CD14-positive monocyte (primary cell): Measurements from ENCODE around the gene MTRFR. TPM values are rescaled to one million over a fixed set of nuclear protein-coding genes. Genes with fewer than 3 reads are reported as not detected.

Source experiments
- DNase-seq, 3 donors: peaks; one replicate each; pipeline ENCODE4 v3.0.0-alpha.2; 2011 to 2022
- H2AFZ ChIP-seq: 2 replicates; pipeline ENCODE4 v1.6.0; 2012; ENCODE audit warnings: mild to moderate bottlenecking, low read depth, low read length, inconsistent platforms; ENCODE audit not compliant: insufficient read depth, poor library complexity, severe bottlenecking
- H3K27ac ChIP-seq, 2 donors: 1 replicate in 1 of 2; 2 replicates in 1 of 2; pipeline ENCODE4 v1.5.1; 2012 to 2013; ENCODE audit warnings: low read length in 2 of 2, control low read depth in 1 of 2, inconsistent platforms in 1 of 2, low read depth in 1 of 2, mild to moderate bottlenecking in 1 of 2
- H3K27me3 ChIP-seq, 2 donors: one replicate each; pipeline versions ENCODE4 v1.6.0 to v1.6.1; 2011 to 2013; ENCODE audit warnings: low read length in 2 of 2; ENCODE audit not compliant: control insufficient read depth in 2 of 2, insufficient read depth in 2 of 2
- H3K36me3 ChIP-seq, 2 donors: replicated peaks in 1 of 2; 1 replicate in 1 of 2; 2 replicates in 1 of 2; pipeline versions ENCODE4 v1.5.1 to v1.6.1; 2012 to 2013; ENCODE audit warnings: low read length in 2 of 2, control low read depth in 1 of 2, inconsistent platforms in 1 of 2, mild to moderate bottlenecking in 1 of 2; ENCODE audit not compliant: insufficient read depth in 2 of 2, control insufficient read depth in 1 of 2
- H3K4me1 ChIP-seq, 2 donors: 1 replicate in 1 of 2; 2 replicates in 1 of 2; pipeline versions ENCODE4 v1.5.1 to v1.6.1; 2012 to 2013; ENCODE audit warnings: low read length in 2 of 2, control low read depth in 1 of 2, inconsistent platforms in 1 of 2, mild to moderate bottlenecking in 1 of 2, moderate library complexity in 1 of 2; ENCODE audit not compliant: insufficient read depth in 2 of 2, control insufficient read depth in 1 of 2
- H3K4me2 ChIP-seq: replicated peaks from 2 replicates; pipeline ENCODE3; 2012; ENCODE audit warnings: low read length, moderate library complexity, mild to moderate bottlenecking; ENCODE audit not compliant: poor library complexity, severe bottlenecking; ENCODE audit errors: extremely low read depth
- H3K4me3 ChIP-seq, 3 experiments: fragments of 200-600 bp in 1 of 3; sonication (generic) in 1 of 3; replicated peaks in 1 of 3; 1 replicate in 2 of 3; 2 replicates in 1 of 3; pipeline ENCODE4 v1.5.1; 2011 to 2013; ENCODE audit warnings: low read length in 3 of 3, mild to moderate bottlenecking in 3 of 3, control low read depth in 2 of 3, low read depth in 2 of 3, inconsistent platforms in 1 of 3, moderate library complexity in 1 of 3
- H3K79me2 ChIP-seq: 2 replicates; pipeline ENCODE4 v1.6.0; 2012; ENCODE audit warnings: mild to moderate bottlenecking, control low read depth, inconsistent platforms, low read length, moderate library complexity; ENCODE audit not compliant: insufficient read depth
- H3K9ac ChIP-seq: 2 replicates; pipeline ENCODE4 v1.6.0; 2017; ENCODE audit warnings: low read length, mild to moderate bottlenecking; ENCODE audit not compliant: insufficient read depth, poor library complexity, severe bottlenecking
- H3K9me3 ChIP-seq, 2 donors: replicated peaks in 1 of 2; 1 replicate in 1 of 2; 2 replicates in 1 of 2; pipeline versions ENCODE4 v1.5.1 to v1.6.1; 2012 to 2013; ENCODE audit warnings: low read length in 2 of 2, control low read depth in 1 of 2; ENCODE audit not compliant: control insufficient read depth in 1 of 2, insufficient read depth in 1 of 2
- H4K20me1 ChIP-seq: 2 replicates; pipeline ENCODE4 v1.6.0; 2012; ENCODE audit warnings: mild to moderate bottlenecking, low read length, control low read depth, moderate library complexity; ENCODE audit not compliant: insufficient read depth
- H3K27ac Mint-ChIP-seq, 7 donors: one replicate each; pipeline ENCODE4 v1.8.0; 2020; ENCODE audit warnings: mild to moderate bottlenecking in 7 of 7, mixed read lengths in 7 of 7, moderate library complexity in 6 of 7, inconsistent platforms in 2 of 7
- H3K27me3 Mint-ChIP-seq, 3 donors: one replicate each; pipeline ENCODE4 v1.8.0; 2021 to 2022; ENCODE audit warnings: low read depth in 3 of 3, mild to moderate bottlenecking in 3 of 3, mixed read lengths in 3 of 3, moderate library complexity in 3 of 3, inconsistent platforms in 1 of 3
- H3K36me3 Mint-ChIP-seq, 2 donors: one replicate each; pipeline ENCODE4 v1.8.0; 2020; ENCODE audit warnings: mixed read lengths in 2 of 2, inconsistent platforms in 1 of 2, mild to moderate bottlenecking in 1 of 2
- H3K4me1 Mint-ChIP-seq: one replicate; pipeline ENCODE4 v1.8.0; 2020; ENCODE audit warnings: mild to moderate bottlenecking, mixed read lengths
- H3K4me3 Mint-ChIP-seq, 2 donors: one replicate each; pipeline ENCODE4 v1.8.0; 2020; ENCODE audit warnings: mild to moderate bottlenecking in 2 of 2, mixed read lengths in 2 of 2, moderate library complexity in 1 of 2
- H3K9me3 Mint-ChIP-seq, 7 donors: one replicate each; pipeline ENCODE4 v1.8.0; 2020 to 2022; ENCODE audit warnings: mixed read lengths in 7 of 7, mild to moderate bottlenecking in 6 of 7, moderate library complexity in 6 of 7, inconsistent platforms in 2 of 7
- CTCF ChIP-seq: fragments of 200-600 bp; IDR thresholded peaks from one replicate; pipeline ENCODE4 v1.8.0; 2022; ENCODE audit warnings: antibody characterized with exemption, mild to moderate bottlenecking
- WGBS: methylation state at CpG from one replicate; pipeline ENCODE4 v1.1.5; 2013; ENCODE audit warnings: missing lambda C conversion rate; ENCODE audit not compliant: insufficient coverage; 5-methylcytosine and 5-hydroxymethylcytosine counted together
- intact Hi-C, 2 donors: fragments of 100-400 bp; cut with micrococcal nuclease; formaldehyde crosslinking; loops; one replicate each; pipeline versions ENCODE4 v1.15.0 to v1.15.1; 2023
- polyA plus RNA-seq, 3 donors: library from polyadenylated mRNA; depleted of rRNA in 1 of 3; unstranded in 2 of 3; stranded (reverse) in 1 of 3; fragments of 300-500 nt in 2 of 3; fragments of >200 nt in 1 of 3; fragmentation: Illumina TruSeq in 2 of 3; gene quantifications; 1 replicate in 2 of 3; 2 replicates in 1 of 3; pipeline ENCODE4 v1.2.3, GENCODE V29; 2012 to 2021

The MTRFR gene
- polyA plus RNA-seq, 3 donors, result 1.7 to 2.1 (median 1.7) TPM

DNA sequence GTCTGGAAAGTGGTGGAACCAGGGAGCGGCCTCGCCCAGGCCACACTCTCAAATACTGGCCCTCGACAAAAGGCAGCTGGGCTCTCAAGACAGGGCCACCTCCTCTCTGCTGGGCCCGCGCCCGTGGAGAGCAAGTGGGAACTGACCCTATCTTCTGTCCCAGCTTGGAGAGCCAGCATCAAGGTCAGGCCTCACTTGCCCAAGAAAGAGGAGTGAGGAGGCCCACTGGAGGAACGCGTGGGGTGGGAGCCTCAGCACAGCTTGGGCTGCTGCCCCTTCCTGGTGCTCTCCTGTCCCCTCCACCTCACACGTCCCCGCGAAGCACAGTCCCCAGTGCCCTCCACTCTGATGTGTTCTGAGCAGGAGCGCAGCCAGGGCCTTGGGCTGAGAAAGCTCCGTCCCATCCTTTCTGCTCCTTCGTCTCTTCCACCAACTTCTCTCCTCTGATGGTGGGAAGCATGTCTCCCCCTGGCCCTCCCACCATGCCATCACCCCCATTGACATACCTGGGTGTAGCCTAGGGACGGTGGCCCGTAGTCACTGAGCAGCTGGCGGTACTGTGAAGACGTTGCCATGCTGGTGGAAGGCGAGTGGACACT lies 33.5 kb downstream of the MTRFR start:
- H2AFZ ChIP-seq, result no peak overlapping the region
- peaks cover 0 to 4% (median 0%) of the 10 kb centered on the region in 3 donors for H3K27me3 Mint-ChIP-seq
- H3K36me3 Mint-ChIP-seq, result peaks cover 35 to 46% of the 10 kb centered on the region in 2 donors
- H3K27me3 ChIP-seq, result no peaks in the 10 kb centered on the region
- H3K4me1 ChIP-seq, result peaks cover 32 to 39% of the 10 kb centered on the region in 2 donors
- no peak overlapping the region for H3K27ac ChIP-seq
- no peaks in the 10 kb centered on the region for H3K9me3 ChIP-seq
- TF ChIP-seq CTCF, result no peak
- no peaks in the 10 kb centered on the region for H3K9me3 Mint-ChIP-seq
- 97% methylated on average over 14 of the region's 19 CpGs for WGBS
- H3K4me3 ChIP-seq, result no peak overlapping the region
- no peak overlapping the region for H3K4me2 ChIP-seq
- H3K36me3 ChIP-seq, result peaks cover 18 to 35% of the 10 kb centered on the region in 2 donors
- H4K20me1 ChIP-seq, result no peaks in the 10 kb centered on the region
- H3K27ac Mint-ChIP-seq, result peak overlapping the region in 1 of 7 donors; percentile 64
- no peak overlapping the region for H3K4me3 Mint-ChIP-seq
- H3K79me2 ChIP-seq, result peaks cover 22% of the 10 kb centered on the region
- peaks cover 36% of the 10 kb centered on the region for H3K4me1 Mint-ChIP-seq
- intact Hi-C loops, result no loop called here
- H3K9ac ChIP-seq, result no peak overlapping the region
- DNase-seq, result no peak

GRCh38 chr12:123267335-123267920 lies 34.2 kb downstream of the MTRFR start:
- TF ChIP-seq CTCF, result no peak
- Histone ChIP-seq H3K9ac (peak overlapping the region; percentile 63), H3K36me3 (peaks cover 14 to 29% of the 10 kb centered on the region in 2 donors), H3K79me2 (peaks cover 22% of the 10 kb centered on the region), H3K27ac (no peak overlapping the region), H2AFZ (peak overlapping the region; percentile 89), H3K4me3 (peak overlapping the region in 2 of 3 experiments; percentile 56 to 84), H4K20me1 (no peaks in the 10 kb centered on the region), H3K9me3 (no peaks in the 10 kb centered on the region), H3K4me1 (peaks cover 37 to 44% of the 10 kb centered on the region in 2 donors), H3K4me2 (peak overlapping the region; percentile 98), H3K27me3 (peaks cover 0 to 2% of the 10 kb centered on the region in 2 donors)
- H3K4me1 Mint-ChIP-seq, result peaks cover 40% of the 10 kb centered on the region
- intact Hi-C loops, result no loop called here
- H3K27ac Mint-ChIP-seq, result peak overlapping the region in 2 of 7 donors; percentile 6 to 64
- peaks cover 0 to 7% (median 0%) of the 10 kb centered on the region in 3 donors for H3K27me3 Mint-ChIP-seq
- H3K9me3 Mint-ChIP-seq, result no peaks in the 10 kb centered on the region
- H3K36me3 Mint-ChIP-seq, result peaks cover 30 to 39% of the 10 kb centered on the region in 2 donors
- DNase-seq, result no peak
- WGBS, result 90% methylated on average over 3 of the region's 7 CpGs
- H3K4me3 Mint-ChIP-seq, result peak overlapping the region; percentile 89 to 96
